ENCODE results near the gene TBCD.
"Not testable (repeated sequence)": the region's sequence is repeated elsewhere in the genome, so short reads cannot be mapped to it uniquely, and the experiment has no call there.

TBCD gene

GRCh38 chr17:82964851-82965341 is 213.0 kb downstream of the TBCD start:
- CTCF ChIA-PET, result no interaction called here
- POLR2A ChIA-PET, result no interaction called here
- TF ChIP-seq TARDBP (IDR thresholded peaks at IDR 0.05), result no peak
- TF ChIP-seq ELF4 (IDR thresholded peaks at IDR 0.05), result no peak
- TF ChIP-seq ARNT (IDR thresholded peaks at IDR 0.05), result no peak
- TF ChIP-seq SP1 (IDR thresholded peaks at IDR 0.05), result no peak
- no peak for TF ChIP-seq CTBP1 (IDR thresholded peaks at IDR 0.05; ENCODE audit: borderline replicate concordance)
- TF ChIP-seq FOXK2 (IDR thresholded peaks at IDR 0.05), result no peak
- no peak for TF ChIP-seq FOXA1 (IDR thresholded peaks at IDR 0.05)
- TF ChIP-seq BHLHE40 (IDR thresholded peaks at IDR 0.05; ENCODE audit: borderline replicate concordance), result no peak
- TF ChIP-seq SUZ12 (IDR thresholded peaks at IDR 0.05), result no peak
- TF ChIP-seq HDGF (IDR thresholded peaks at IDR 0.05; ENCODE audit: borderline replicate concordance), result no peak
- no peak for TF ChIP-seq FOXM1 (IDR thresholded peaks at IDR 0.05; ENCODE audit: borderline replicate concordance)
- no peak for TF ChIP-seq ZNF384 (IDR thresholded peaks at IDR 0.05)
- no peak for TF ChIP-seq L3MBTL2 (conservative IDR thresholded peaks at IDR 0.05)
- TF ChIP-seq PKNOX1 (IDR thresholded peaks at IDR 0.05), result no peak
- no peak for TF ChIP-seq NFRKB (IDR thresholded peaks at IDR 0.05)
- TF ChIP-seq LEF1 (IDR thresholded peaks at IDR 0.05; ENCODE audit: borderline replicate concordance), result no peak
- no peak for DNase-seq (ENCODE audit: extremely low spot score)

GRCh38 chr17:82965371-82965770 is 213.5 kb downstream of the TBCD start:
- CTCF ChIA-PET, result no interaction called here
- TF ChIP-seq SP1 (IDR thresholded peaks at IDR 0.05), result no peak
- no peak for TF ChIP-seq SUZ12 (IDR thresholded peaks at IDR 0.05)
- TF ChIP-seq L3MBTL2 (conservative IDR thresholded peaks at IDR 0.05), result no peak
- no peak for TF ChIP-seq CTBP1 (IDR thresholded peaks at IDR 0.05; ENCODE audit: borderline replicate concordance)
- TF ChIP-seq FOXA1 (IDR thresholded peaks at IDR 0.05), result no peak
- TF ChIP-seq ELF4 (IDR thresholded peaks at IDR 0.05), result no peak
- no peak for TF ChIP-seq NFRKB (IDR thresholded peaks at IDR 0.05)
- no peak for TF ChIP-seq ARNT (IDR thresholded peaks at IDR 0.05)
- POLR2A ChIA-PET, result no interaction called here
- no peak for DNase-seq (ENCODE audit: extremely low spot score)

GRCh38 chr17:82966415-82966814 is 214.6 kb downstream of the TBCD start:
- ChIA-PET CTCF (no interaction called here), POLR2A (no interaction called here)
- TF ChIP-seq CTBP1 (IDR thresholded peaks at IDR 0.05; ENCODE audit: borderline replicate concordance), result no peak
- TF ChIP-seq TARDBP (IDR thresholded peaks at IDR 0.05), result no peak
- TF ChIP-seq FOXK2 (IDR thresholded peaks at IDR 0.05), result no peak
- TF ChIP-seq BHLHE40 (IDR thresholded peaks at IDR 0.05; ENCODE audit: borderline replicate concordance), result no peak
- TF ChIP-seq NFRKB (IDR thresholded peaks at IDR 0.05), result no peak
- TF ChIP-seq SP1 (IDR thresholded peaks at IDR 0.05), result no peak
- no peak for TF ChIP-seq ELF4 (IDR thresholded peaks at IDR 0.05)
- no peak for TF ChIP-seq HDGF (IDR thresholded peaks at IDR 0.05; ENCODE audit: borderline replicate concordance)
- no peak for TF ChIP-seq LEF1 (IDR thresholded peaks at IDR 0.05; ENCODE audit: borderline replicate concordance)
- TF ChIP-seq PKNOX1 (IDR thresholded peaks at IDR 0.05), result no peak
- no peak for DNase-seq (ENCODE audit: extremely low spot score)

GRCh38 chr17:82967268-82968032 is 215.6 kb downstream of the TBCD start:
- TF ChIP-seq FOXM1 (IDR thresholded peaks at IDR 0.05; ENCODE audit: borderline replicate concordance) (no peak), BHLHE40 (IDR thresholded peaks at IDR 0.05; ENCODE audit: borderline replicate concordance) (no peak), SP1 (IDR thresholded peaks at IDR 0.05) (no peak), SUZ12 (IDR thresholded peaks at IDR 0.05) (no peak), ARNT (IDR thresholded peaks at IDR 0.05) (no peak), LEF1 (IDR thresholded peaks at IDR 0.05; ENCODE audit: borderline replicate concordance) (no peak), HDGF (IDR thresholded peaks at IDR 0.05; ENCODE audit: borderline replicate concordance) (no peak), ZNF384 (IDR thresholded peaks at IDR 0.05) (no peak), NFRKB (IDR thresholded peaks at IDR 0.05) (no peak), FOXK2 (IDR thresholded peaks at IDR 0.05) (no peak), TARDBP (IDR thresholded peaks at IDR 0.05) (no peak), PKNOX1 (IDR thresholded peaks at IDR 0.05) (no peak), CTBP1 (IDR thresholded peaks at IDR 0.05; ENCODE audit: borderline replicate concordance) (no peak), ELF4 (IDR thresholded peaks at IDR 0.05) (no peak)
- ChIA-PET CTCF (no interaction called here), POLR2A (no interaction called here)
- DNase-seq (ENCODE audit: extremely low spot score), result no peak

- CTCF ChIA-PET; POLR2A ChIA-PET; DNase-seq (ENCODE audit: extremely low spot score): not testable (repeated sequence)
Measured at GRCh38 chr17:82968033-82968841, 216.4 kb downstream of the TBCD start.

- DNase-seq (ENCODE audit: extremely low spot score), result no peak
- TF ChIP-seq PKNOX1 (IDR thresholded peaks at IDR 0.05) (no peak), ELF4 (IDR thresholded peaks at IDR 0.05) (no peak), FOXK2 (IDR thresholded peaks at IDR 0.05) (no peak), BHLHE40 (IDR thresholded peaks at IDR 0.05; ENCODE audit: borderline replicate concordance) (no peak), HDGF (IDR thresholded peaks at IDR 0.05; ENCODE audit: borderline replicate concordance) (no peak), NFRKB (IDR thresholded peaks at IDR 0.05) (no peak), LEF1 (IDR thresholded peaks at IDR 0.05; ENCODE audit: borderline replicate concordance) (no peak), ARNT (IDR thresholded peaks at IDR 0.05) (no peak), FOXA1 (IDR thresholded peaks at IDR 0.05) (no peak), TARDBP (IDR thresholded peaks at IDR 0.05) (no peak), CTBP1 (IDR thresholded peaks at IDR 0.05; ENCODE audit: borderline replicate concordance) (no peak)
- ChIA-PET CTCF (no interaction called here), POLR2A (no interaction called here)
Measured at GRCh38 chr17:82970067-82970466, 218.2 kb downstream of the TBCD start.

Measured in HEK293T (cell line).